Activated CD4-positive, CD25-positive, alpha-beta regulatory T cell treated with anti-CD3 and anti-CD28 coated beads, Interleukin-2, amount 50 U/mL, for 72 hours (primary cell): Measurements from ENCODE around the gene VPS39.

Experiments used
- DNase-seq: peaks from one replicate; pipeline ENCODE4 v3.0.0; 2021

The VPS39 gene

DNA sequence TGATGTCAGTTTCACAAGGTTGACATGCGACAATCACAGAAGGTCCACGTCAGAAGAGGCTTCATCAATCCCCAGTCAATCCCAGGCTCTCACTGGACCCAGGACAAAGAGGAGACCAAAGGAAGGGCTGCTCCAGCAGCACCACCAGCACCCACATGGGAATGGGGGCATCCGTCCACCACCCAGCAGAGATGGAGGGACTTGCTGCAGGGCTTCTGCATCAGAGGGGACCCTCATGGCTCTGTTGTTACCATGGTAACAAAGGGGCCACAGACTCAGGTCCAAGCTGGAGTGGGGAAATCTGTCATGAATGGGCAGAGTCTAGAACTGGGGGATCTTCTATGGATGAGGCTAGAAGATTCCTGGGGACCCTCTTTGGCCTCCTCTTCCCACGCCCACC, 64.7 kb downstream of the VPS39 start:
- DNase-seq, result no peak

- no peak for DNase-seq
Observed at GRCh38 chr15:42141795-42142667, 66.1 kb downstream of the VPS39 start.

DNA sequence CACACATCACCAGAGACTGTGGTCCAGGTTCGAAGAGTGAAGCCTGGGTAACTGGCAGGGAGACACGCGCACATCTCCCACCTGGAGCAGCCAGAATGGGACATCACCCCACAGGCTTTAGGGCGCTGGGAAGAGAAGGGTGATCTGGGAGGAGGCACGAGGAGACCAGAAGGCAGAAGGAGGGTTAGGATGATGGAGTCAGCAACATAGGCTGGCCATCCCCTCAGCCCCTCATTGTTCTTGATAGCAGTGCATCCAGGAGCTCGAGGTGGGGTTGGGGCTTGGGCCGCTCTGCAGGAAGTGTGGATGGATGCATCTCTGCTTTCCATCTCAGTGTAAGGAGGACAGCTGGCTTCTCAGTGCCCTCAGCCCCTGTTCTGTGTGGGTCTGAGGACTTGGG, 66.9 kb downstream of the VPS39 start:
- DNase-seq, result peak; percentile 22

DNA sequence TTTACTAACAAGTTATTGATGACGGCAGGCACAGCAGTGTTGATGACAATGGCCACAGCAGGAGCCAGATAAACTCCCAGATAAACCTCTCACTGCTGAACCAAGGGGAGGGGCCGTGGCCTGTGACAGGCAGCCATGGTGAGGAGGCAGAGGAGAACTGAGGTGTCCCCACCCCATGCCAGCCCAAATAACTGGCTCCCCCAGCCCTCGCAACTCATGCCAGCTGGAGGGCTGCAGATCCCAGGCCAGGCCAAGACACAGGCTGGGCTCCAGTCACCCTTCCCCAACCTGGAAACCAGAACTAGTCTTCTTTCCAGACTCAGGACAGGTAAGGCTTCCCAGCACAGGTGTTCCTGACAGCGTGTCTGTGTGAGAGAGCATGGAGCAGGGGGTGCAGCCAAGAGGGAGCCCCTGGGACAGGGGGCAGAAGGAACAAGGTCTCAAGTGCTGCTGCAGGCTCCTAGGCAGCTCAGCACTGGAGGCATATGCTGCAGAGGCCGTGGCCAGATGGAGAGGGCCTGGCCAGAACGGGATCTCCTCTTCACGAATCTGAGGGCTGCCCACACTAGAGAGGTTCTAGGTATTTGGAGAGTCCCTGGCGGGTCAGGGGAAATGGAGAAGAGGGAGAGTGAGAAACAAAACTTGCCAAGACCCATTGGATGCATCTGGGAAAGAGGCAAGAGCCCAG, 67.6 kb downstream of the VPS39 start:
- DNase-seq, result peak; percentile 15

DNA sequence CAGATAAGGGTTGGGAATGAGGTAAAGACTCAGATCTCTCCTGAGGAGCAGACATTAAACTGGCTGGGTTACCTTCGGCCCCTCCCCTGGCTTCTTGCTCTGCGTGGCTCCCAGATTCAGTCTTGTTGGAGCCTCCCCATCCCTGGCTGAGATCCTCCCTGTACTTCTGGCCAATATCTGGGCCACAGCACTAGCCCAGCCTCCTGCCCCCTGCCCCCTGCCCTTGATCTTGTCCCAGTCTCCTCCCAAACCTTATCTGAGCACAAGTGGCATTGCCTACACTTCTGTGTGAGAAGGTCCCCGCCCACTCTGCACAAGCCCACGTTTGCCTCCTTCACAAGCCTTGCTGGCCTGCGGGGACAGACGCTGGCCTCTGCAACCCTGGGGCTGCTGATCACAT, 68.5 kb downstream of the VPS39 start:
- DNase-seq, result peak; percentile 7

DNA sequence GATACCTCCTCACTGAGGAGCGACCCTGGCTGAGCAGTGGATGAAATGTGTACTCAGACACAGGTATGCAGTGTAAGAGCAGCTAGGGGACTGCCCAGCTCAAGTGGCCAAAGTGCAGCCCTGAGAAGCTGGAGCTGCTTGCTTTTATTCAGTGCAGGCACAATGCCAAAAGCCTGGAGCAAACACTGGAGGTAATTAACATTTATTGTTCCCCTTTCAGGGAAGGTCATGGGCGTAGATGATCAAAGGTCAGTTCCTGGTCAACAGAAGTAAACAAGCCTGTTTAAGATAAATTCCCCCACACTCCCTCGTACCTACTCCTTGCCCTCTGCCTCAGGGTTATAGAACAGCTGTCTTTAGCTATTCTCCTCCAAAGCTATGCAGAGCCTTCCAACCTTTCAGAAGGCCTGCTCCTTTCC, 69.1 kb downstream of the VPS39 start:
- peak; percentile 24 for DNase-seq

- DNase-seq, result peak; percentile 13
Observed at GRCh38 chr15:42138411-42138810, 69.7 kb downstream of the VPS39 start.

DNA sequence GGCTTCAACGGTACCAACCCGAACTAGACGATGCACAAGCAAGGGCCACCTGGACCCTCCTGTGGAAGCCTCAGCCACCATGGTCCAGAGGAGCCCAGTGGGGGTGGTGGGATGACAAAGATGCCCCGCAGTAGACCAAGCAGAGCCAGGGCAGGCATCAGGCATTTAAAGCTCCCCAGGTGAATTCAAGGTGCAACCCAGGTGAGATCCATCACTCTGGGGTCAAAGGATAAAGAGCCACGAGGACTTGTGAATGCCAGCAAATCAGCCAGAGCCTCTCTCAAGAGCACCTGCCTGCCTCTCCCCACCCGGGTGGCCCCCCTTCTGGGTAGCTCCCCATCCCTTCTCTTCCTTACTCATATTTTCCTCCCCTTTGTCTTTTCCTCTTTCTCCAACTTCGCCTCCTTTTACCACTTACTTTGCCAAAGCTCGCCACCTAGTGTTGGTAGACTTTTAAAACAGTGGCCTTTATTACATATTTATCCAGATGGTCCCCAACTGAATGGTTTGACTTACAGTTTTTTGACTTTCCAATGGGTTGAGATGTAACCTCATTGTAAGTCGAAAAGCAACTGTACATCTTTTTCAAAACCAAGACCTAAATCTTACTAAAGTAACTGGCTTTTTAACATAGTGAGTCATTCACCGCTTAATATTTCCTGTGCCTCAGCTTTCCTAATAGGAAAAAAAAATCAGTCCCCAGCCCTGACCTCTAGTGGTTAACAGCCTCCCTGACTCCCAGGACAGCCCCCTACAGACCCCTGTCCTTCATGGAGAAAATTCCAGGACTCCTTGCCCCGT, 70.4 kb downstream of the VPS39 start:
- DNase-seq, result peak; percentile 25

GRCh38 chr15:42136513-42136912, 71.6 kb downstream of the VPS39 start:
- DNase-seq, result no peak

- no peak for DNase-seq
Observed at GRCh38 chr15:42135351-42135750, 72.8 kb downstream of the VPS39 start.

GRCh38 chr15:42134617-42135245, 73.4 kb downstream of the VPS39 start:
- peak; percentile 5 for DNase-seq

- peak; percentile 46 for DNase-seq
Observed at GRCh38 chr15:42133886-42134502, 74.1 kb downstream of the VPS39 start.

DNA sequence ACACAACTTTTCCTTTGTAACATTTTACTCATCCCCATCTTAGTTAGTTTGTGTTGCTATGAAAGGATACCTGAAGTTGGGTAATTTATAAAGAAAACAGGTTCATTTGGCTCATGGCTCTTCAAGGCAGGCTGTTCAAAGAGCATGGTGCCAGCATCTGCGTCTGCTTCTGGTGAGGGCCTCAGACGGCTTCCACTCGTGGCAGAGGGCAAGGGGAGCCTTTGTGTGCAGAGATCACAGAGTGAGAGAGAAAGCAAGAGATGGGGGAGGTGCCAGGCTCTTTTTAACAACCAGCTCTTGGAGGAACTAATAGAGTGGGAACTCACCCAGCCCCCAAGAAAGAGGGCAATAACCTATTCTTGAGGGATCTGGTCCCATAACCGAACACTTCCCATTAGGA, 74.7 kb downstream of the VPS39 start:
- DNase-seq, result no peak

- no peak for DNase-seq
Observed at GRCh38 chr15:42131826-42132806, 76.0 kb downstream of the VPS39 start.

DNA sequence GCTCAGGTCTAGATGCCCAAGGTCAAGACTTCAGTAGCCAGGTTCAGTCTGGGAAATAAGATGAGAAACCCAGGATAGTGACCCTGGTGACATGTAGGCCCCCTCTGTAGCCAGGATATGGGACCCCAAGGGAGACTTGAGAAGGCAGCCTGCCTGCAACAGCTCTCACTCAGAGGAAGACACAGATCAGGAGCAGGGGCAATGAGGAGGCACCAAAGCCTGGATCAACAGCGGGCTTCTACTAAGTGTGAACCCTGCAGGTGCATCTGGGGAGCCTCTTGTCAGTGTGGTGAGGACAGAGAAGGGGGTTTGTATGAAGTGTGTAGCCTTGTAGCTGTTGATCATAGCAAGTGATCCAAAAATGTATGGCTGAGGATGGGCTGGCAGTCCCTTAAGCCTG, 77.1 kb downstream of the VPS39 start:
- DNase-seq, result no peak

DNA sequence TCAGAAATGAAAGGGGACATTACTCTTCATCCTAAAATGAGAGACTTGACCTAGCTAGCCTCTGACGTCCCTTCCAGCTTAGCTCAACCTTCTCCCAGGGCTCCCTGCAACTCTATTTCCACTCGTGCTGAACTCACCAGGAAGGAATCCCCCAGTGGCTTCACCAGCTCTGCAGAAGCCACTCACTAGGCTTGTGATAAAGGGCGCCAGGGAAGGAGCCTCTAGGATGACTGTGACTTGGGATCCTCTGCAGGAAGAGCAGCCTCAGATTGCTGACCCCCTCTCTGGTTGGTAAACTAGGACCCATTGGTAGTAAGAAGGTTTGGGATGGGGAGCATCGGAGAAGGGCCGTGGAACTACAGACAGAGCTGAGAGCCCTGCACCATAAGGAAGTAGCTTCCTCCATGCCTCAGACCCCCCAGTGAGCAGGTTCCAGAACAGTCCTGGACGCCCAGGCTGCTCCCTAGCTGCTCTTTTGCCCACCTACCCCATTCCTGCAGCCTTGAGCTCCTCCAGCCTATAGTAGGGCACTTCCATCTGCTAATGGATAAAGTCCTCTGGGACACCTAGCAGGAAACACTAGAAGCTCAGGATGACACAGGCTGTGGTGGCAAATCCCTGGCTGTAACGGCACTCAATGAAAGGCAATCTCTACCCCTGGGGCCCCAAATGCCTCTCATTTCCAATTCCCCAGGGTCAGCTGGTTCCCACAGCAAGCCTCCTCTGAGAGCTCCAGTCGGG, 77.7 kb downstream of the VPS39 start:
- DNase-seq, result no peak

DNA sequence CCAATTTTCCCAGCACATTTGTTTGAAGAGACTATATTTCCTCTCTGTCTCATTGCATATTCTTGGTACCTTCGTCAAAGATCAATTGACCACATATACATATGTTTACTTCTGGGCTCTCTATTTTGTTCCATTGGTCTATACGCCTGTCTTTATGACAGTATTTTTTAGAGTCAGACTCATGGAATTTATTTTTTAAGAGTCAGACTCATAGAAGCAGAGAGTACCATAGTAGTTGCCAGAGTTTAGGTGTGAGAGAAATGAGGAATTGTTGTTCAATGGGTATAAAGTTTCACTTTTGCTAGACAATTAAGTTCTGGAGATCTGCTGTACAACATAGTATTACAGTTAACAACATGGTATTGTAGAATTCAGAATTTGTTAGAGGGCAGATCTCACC, 78.7 kb downstream of the VPS39 start:
- no peak for DNase-seq

GRCh38 chr15:42128476-42128875, 79.6 kb downstream of the VPS39 start:
- no peak for DNase-seq

GRCh38 chr15:42123546-42123945, 84.6 kb downstream of the VPS39 start:
- no peak for DNase-seq

DNA sequence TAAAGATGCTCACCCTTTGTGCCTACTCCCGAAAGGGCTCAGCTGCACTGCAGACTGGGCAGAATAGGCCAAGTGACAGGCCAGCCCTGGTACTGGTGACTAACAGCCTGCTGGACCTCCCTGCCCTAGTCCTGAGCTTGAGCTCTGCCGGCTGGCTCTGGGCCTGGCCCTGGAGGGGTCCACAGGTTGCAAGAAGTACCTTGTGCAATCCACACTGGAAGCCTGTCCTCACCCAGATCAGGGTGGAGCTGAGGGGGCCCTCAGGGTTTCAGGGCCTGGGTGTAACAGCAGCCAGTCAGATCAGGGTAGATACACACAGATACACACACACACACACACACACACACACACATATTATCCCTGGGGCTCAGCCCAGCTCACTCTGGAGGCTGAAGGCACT, 86.4 kb downstream of the VPS39 start:
- no peak for DNase-seq

DNA sequence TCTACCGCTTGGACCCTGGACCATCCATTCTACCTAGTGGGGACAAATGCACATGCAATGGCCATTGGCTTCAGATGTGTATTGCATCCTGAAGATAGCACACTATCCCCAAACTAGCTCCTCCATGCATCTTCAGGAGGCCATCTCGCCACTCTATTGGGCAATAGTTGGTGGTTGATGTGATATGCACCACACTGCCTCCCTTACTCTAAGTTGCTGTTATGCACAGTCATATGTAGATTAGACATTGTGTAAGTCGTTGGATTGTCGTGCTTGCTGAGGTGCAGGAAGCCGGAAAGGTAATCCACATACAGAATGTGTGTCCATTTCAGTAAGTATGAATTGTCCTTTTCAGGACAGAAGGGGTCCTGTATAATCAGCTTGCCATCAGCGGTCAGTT, 87.1 kb downstream of the VPS39 start:
- no peak for DNase-seq
